Tibial artery (tissue), 4 donors: Measurements from ENCODE around the gene PKMYT1.

Experiments
- DNase-seq, 2 donors: peaks; one replicate each; pipeline ENCODE4 v3.0.0-alpha.2; 2019
- H3K27ac ChIP-seq, 2 donors: fragments of 200-600 bp; sonication (generic) in 1 of 2; 1 replicate in 1 of 2; 2 replicates in 1 of 2; pipeline ENCODE4 v1.5.1; 2018 to 2019; ENCODE audit warnings: mild to moderate bottlenecking in 1 of 2
- H3K27me3 ChIP-seq, 2 donors: fragments of 200-600 bp; sonication (generic) in 1 of 2; one replicate each; pipeline versions ENCODE4 v1.5.1 to v1.6.0; 2016 to 2019
- H3K36me3 ChIP-seq, 3 donors: fragments of 200-600 bp; sonication (generic) in 2 of 3; one replicate each; pipeline ENCODE4 v1.5.1; 2016 to 2019; ENCODE audit warnings: mild to moderate bottlenecking in 2 of 3
- H3K4me1 ChIP-seq, 4 donors: fragments of 200-600 bp; sonication (generic) in 2 of 4; 1 replicate in 3 of 4; 2 replicates in 1 of 4; pipeline ENCODE4 v1.5.1; 2016 to 2019
- H3K4me3 ChIP-seq, 2 donors: fragments of 200-600 bp; sonication (generic) in 1 of 2; 1 replicate in 1 of 2; 2 replicates in 1 of 2; pipeline ENCODE4 v1.5.1; 2018 to 2019; ENCODE audit warnings: mild to moderate bottlenecking in 2 of 2
- H3K9me3 ChIP-seq, 3 donors: fragments of 200-600 bp; sonication (generic) in 1 of 3; one replicate each; pipeline ENCODE4 v1.5.1; 2016 to 2019
- CTCF ChIP-seq, 2 experiments: fragments of 200-600 bp in 1 of 2; fragments of 450-650 bp in 1 of 2; IDR thresholded peaks; one replicate each; pipeline ENCODE4 v1.5.1; 2017 to 2019; ENCODE audit warnings: antibody characterized with exemption in 2 of 2, mild to moderate bottlenecking in 1 of 2, moderate library complexity in 1 of 2
- intact Hi-C: fragments of 100-400 bp; cut with DNase I; formaldehyde crosslinking; loops from one replicate; pipeline ENCODE4 v1.15.0; 2023; ENCODE audit warnings: low total_unique reads

The PKMYT1 gene

DNA sequence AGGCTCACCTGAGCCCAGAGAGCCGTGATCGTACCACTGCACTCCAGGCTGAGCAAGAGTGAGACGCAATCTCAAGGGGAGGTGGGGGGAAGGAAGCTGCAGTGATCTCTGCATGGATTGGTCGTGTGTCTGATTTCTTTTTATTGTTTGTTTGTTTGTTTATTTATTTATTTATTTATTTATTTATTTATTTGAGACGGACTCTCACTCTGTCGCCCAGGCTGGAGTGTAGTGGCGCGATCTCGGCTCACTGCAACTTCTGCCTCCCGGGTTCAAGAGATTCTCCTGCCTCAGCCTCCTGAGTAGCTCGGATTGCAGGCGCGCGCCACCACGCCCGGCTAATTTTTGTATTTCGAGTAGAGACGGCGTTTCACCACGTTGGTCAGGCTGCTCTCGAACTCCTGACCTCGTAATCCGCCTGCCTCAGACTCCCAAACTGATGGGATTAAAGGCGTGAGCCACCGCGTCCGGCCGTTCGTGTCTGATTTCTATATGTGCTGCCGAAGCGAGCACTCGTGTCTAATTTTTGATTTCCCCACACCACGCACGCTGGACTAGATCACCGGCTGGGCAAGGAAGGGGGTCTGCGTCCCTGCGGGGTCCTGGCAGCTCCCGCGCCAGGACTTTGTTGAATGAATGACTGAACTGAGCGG is 39.5 kb upstream of the PKMYT1 start:
- peaks cover 0 to 52% (median 37%) of the 10 kb centered on the region in 4 donors for H3K4me1 ChIP-seq
- no peaks in the 10 kb centered on the region for H3K9me3 ChIP-seq
- DNase-seq: no peak
- H3K4me3 ChIP-seq: peak overlapping the region; percentile 73 to 88
- peaks cover 0 to 24% of the 10 kb centered on the region in 2 donors for H3K27me3 ChIP-seq
- H3K27ac ChIP-seq: peak overlapping the region in 1 of 2 donors; percentile 96
- intact Hi-C loops: no loop called here
- no peaks in the 10 kb centered on the region for H3K36me3 ChIP-seq
- no peak for TF ChIP-seq CTCF (IDR thresholded peaks at IDR 0.05)

- no peak for TF ChIP-seq CTCF (IDR thresholded peaks at IDR 0.05)
- intact Hi-C loops: no loop called here
- H3K27ac ChIP-seq: no peak within 1 kb of the TSS
- H3K36me3 ChIP-seq: no peaks in the 10 kb centered on the region
- peaks cover 0 to 42% (median 28%) of the 10 kb centered on the region in 4 donors for H3K4me1 ChIP-seq
- no peak within 1 kb of the TSS for H3K4me3 ChIP-seq
- peaks cover 0 to 39% of the 10 kb centered on the region in 2 donors for H3K27me3 ChIP-seq
- DNase-seq: no peak
- H3K9me3 ChIP-seq: no peaks in the 10 kb centered on the region
Measured at GRCh38 chr16:3017794-3018506, 37.7 kb upstream of the PKMYT1 start, which contains the start of gene CLDN6. Gene CLDN6, minus strand, starts transcription at chr16:3018183. Its CDS starts 2,162 bp downstream, at chr16:3016021.

DNA sequence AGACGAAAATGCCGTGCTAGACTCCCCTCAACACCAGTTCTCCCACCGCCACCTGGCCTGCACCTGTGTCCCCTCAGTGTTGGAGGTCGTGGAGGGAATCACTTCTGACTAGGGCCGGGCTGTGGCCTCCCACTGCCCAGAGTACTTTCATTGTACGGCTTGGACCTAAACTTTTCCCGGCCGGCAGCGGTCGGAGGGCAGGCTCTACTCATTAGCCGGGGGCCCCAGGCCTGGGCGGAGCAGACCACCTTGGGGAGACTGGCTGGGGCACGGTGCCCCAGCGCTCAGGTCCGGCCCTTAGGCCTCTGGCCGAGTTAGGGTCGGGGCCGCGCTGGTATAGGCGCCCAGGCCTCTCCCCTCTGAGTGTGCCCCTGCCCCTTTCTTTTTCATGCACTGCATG is 37.1 kb upstream of the PKMYT1 start:
- H3K4me1 ChIP-seq: peaks cover 0 to 36% (median 22%) of the 10 kb centered on the region in 4 donors
- intact Hi-C loops: no loop called here
- peaks cover 1 to 45% of the 10 kb centered on the region in 2 donors for H3K27me3 ChIP-seq

DNA sequence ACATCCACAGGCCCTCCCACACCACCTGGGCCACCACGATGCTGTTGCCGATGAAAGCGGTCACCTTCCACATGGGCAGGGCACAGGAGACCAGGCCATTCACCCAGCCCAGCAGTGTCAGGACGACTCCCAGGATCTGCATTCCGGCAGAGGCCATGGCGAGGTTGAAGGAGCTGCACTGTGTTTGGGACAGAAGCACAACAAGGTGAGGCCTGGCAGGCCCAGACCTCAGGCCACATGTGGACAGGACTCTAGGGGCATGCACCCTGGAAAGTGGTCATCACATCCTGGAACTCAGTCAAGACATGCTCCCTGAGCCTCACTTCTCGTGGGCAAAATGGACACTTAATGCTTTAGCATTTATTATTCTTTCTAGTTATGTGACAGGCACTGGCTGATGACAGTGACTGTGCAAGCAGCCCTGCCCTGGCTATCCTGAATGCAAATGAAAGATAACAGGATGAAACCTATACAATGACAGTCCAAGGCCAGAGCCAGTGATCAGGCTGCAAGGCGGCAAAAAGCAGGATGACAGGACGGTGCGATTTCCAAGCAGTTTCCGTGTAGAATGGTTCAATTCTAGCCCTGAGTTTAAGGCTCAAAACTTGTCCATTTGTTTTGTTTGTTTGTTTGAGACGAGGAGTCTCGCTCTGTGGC is 35.7 kb upstream of the PKMYT1 start:
- no peak for DNase-seq
- Histone ChIP-seq H3K36me3 (no peaks in the 10 kb centered on the region), H3K4me1 (peaks cover 0 to 22% (median 10%) of the 10 kb centered on the region in 4 donors), H3K27me3 (peaks cover 6 to 55% of the 10 kb centered on the region in 2 donors), H3K9me3 (no peaks in the 10 kb centered on the region), H3K4me3 (no peak overlapping the region), H3K27ac (no peak overlapping the region)
- no peak for TF ChIP-seq CTCF (IDR thresholded peaks at IDR 0.05)
- intact Hi-C loops: no loop called here

More for the DNA sequence above, 37.1 kb upstream of the PKMYT1 start:
- Histone ChIP-seq H3K9me3 (no peaks in the 10 kb centered on the region), H3K27ac (no peak overlapping the region), H3K36me3 (no peaks in the 10 kb centered on the region), H3K4me3 (no peak overlapping the region)
- no peak for DNase-seq
- no peak for TF ChIP-seq CTCF (IDR thresholded peaks at IDR 0.05)

DNA sequence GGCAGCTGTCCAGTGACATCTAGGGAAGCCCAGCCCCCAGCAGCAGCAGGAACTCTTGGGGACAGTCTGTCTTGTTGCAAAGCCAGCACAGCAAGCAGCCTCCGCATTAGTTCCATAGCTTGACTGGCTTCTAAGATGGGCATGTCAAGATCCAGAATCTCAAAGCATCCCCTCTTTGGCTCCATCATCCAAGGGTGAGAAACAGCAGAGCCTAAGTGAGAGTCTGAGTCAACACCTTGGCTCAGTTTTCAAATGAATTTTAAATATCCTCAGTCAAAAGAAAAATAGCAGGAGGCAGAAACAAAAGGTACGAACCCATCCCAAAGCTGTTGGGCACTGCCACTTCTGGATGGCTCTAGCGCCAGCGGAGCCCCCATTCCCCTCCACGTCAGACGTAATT is 34.7 kb upstream of the PKMYT1 start:
- Histone ChIP-seq H3K36me3 (no peaks in the 10 kb centered on the region), H3K27me3 (peaks cover 6 to 65% of the 10 kb centered on the region in 2 donors), H3K9me3 (no peaks in the 10 kb centered on the region), H3K27ac (no peak overlapping the region), H3K4me1 (peaks cover 0 to 23% (median 9%) of the 10 kb centered on the region in 4 donors), H3K4me3 (no peak overlapping the region)
- no peak for DNase-seq
- TF ChIP-seq CTCF (IDR thresholded peaks at IDR 0.05): no peak
- intact Hi-C loops: no loop called here
